Adrenal gland (tissue), 12 donors: Measurements from ENCODE around the gene HECTD1. TPM values are rescaled to one million over a fixed set of nuclear protein-coding genes. Genes with fewer than 3 reads are reported as not detected.
"Not testable (repeated sequence)": the region's sequence is repeated elsewhere in the genome, so short reads cannot be mapped to it uniquely, and the experiment has no call there.

Experiments used
- DNase-seq, 7 donors: peaks; one replicate each; pipeline ENCODE4 v3.0.0-alpha.2; 2019 to 2020
- H3K27ac ChIP-seq, 5 donors: fragments of 200-600 bp; sonication (generic) in 4 of 5; 1 replicate in 3 of 5; 2 replicates in 2 of 5; pipeline versions ENCODE4 v1.5.1 to v1.8.0; 2016 to 2020; ENCODE audit warnings: mild to moderate bottlenecking in 1 of 5
- H3K27me3 ChIP-seq: fragments of 200-600 bp; 2 replicates; pipeline ENCODE4 v1.8.0; 2021
- H3K36me3 ChIP-seq, 2 donors: fragments of 200-600 bp; replicated peaks in 1 of 2; 1 replicate in 1 of 2; 2 replicates in 1 of 2; pipeline versions ENCODE4 v1.5.1 to v1.8.0; 2018 to 2022
- H3K4me1 ChIP-seq, 2 donors: fragments of 200-600 bp; replicated peaks in 1 of 2; 1 replicate in 1 of 2; 2 replicates in 1 of 2; pipeline versions ENCODE4 v1.5.1 to v1.8.0; 2018 to 2021
- H3K4me3 ChIP-seq, 4 donors: fragments of 200-600 bp; sonication (generic) in 3 of 4; one replicate each; pipeline ENCODE4 v1.5.1; 2016 to 2018
- H3K9me3 ChIP-seq, 3 donors: fragments of 200-600 bp; sonication (generic) in 1 of 3; replicated peaks in 1 of 3; 1 replicate in 2 of 3; 2 replicates in 1 of 3; pipeline versions ENCODE4 v1.5.1 to v1.8.0; 2016 to 2021
- POLR2A ChIP-seq, 2 donors: fragments of 450-650 bp; IDR thresholded peaks; one replicate each; pipeline ENCODE4 v1.6.1; 2017; ENCODE audit warnings: antibody characterized with exemption in 2 of 2, mild to moderate bottlenecking in 2 of 2, moderate library complexity in 1 of 2
- WGBS, 4 donors: extraction: QIAGEN DNeasy Blood & Tissue Kit in 2 of 4; methylation state at CpG; one replicate each; pipeline versions ENCODE4 v1.1.5 to v1.1.7; 2013 to 2017; 5-methylcytosine and 5-hydroxymethylcytosine counted together
- intact Hi-C, 2 donors: fragments of 100-400 bp; cut with DNase I; formaldehyde crosslinking; loops; one replicate each; pipeline versions ENCODE4 v1.14.1 to v1.15.0; 2022 to 2023
- polyA plus RNA-seq, 3 donors: library from polyadenylated mRNA; stranded (reverse); fragments of 200-250 nt in 2 of 3; fragments of 350-450 nt in 1 of 3; fragmentation: Illumina TruSeq in 1 of 3; extraction: RNeasy Lipid Tissue Mini Kit (QIAGEN cat#74804) in 1 of 3; gene quantifications; one replicate each; pipeline ENCODE4 v1.2.3, GENCODE V29; 2013 to 2014
- total RNA-seq, 9 donors: library from RNA; depleted of rRNA in 4 of 9; stranded (reverse); fragments of >200 nt in 4 of 9; fragments of 120-200 nt in 1 of 9; fragmentation: NEBNext Ultra II Directional in 1 of 9; extraction: Animal tissue kit (Norgen Biotek cat#: 25700) in 1 of 9; gene quantifications; one replicate each; pipeline versions ENCODE4 v1.1.0 to v1.2.4, GENCODE V29; 2013 to 2023
- TF ChIP-seq, protein P1 (sequence below), 6 experiments: fragments of 450-650 bp in 4 of 6; fragments of 200-600 bp in 2 of 6; sonication (generic) in 1 of 6; IDR thresholded peaks; 1 replicate in 5 of 6; 2 replicates in 1 of 6; pipeline versions ENCODE4 v1.5.1 to v1.8.0; 2016 to 2021; ENCODE audit warnings: antibody characterized with exemption in 6 of 6, mild to moderate bottlenecking in 2 of 6, moderate library complexity in 1 of 6
- donor health status: healthy with polysubstance abuse.
- donor health status: Bipolar disorder and iron deficiency.
- donor health status: DM: yes; HTN: yes; CAD: no.
- donor health status: DM: no; HTN: no; CAD: no.
- donor health status: DM: no; HTN: no; CAD: no.
- donor health status: DM: yes; HTN: yes; CAD: no.

The HECTD1 gene
- total and polyA plus RNA-seq, 12 donors = 77.1 to 309 (median 185) TPM

- H3K27ac ChIP-seq = no peak overlapping the region
- intact Hi-C loops = no loop called here
- no peaks in the 10 kb centered on the region for H3K27me3 ChIP-seq
- H3K9me3 ChIP-seq = no peaks in the 10 kb centered on the region
- TF ChIP-seq POLR2A (IDR thresholded peaks at IDR 0.05) = no peak
- TF ChIP-seq, protein P1, sequence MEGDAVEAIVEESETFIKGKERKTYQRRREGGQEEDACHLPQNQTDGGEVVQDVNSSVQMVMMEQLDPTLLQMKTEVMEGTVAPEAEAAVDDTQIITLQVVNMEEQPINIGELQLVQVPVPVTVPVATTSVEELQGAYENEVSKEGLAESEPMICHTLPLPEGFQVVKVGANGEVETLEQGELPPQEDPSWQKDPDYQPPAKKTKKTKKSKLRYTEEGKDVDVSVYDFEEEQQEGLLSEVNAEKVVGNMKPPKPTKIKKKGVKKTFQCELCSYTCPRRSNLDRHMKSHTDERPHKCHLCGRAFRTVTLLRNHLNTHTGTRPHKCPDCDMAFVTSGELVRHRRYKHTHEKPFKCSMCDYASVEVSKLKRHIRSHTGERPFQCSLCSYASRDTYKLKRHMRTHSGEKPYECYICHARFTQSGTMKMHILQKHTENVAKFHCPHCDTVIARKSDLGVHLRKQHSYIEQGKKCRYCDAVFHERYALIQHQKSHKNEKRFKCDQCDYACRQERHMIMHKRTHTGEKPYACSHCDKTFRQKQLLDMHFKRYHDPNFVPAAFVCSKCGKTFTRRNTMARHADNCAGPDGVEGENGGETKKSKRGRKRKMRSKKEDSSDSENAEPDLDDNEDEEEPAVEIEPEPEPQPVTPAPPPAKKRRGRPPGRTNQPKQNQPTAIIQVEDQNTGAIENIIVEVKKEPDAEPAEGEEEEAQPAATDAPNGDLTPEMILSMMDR (IDR thresholded peaks at IDR 0.05) = no peak
- WGBS, 4 donors = 88 to 93% (median 90%) methylated on average over 11 of the region's 11 CpGs
- H3K4me3 ChIP-seq = no peak overlapping the region
- peaks cover 0 to 15% of the 10 kb centered on the region in 2 donors for H3K4me1 ChIP-seq
- H3K36me3 ChIP-seq = peaks cover 0 to 100% of the 10 kb centered on the region in 2 donors
- no peak for DNase-seq
Measured at GRCh38 chr14:31109257-31109656, 98.3 kb downstream of the HECTD1 start.

DNA sequence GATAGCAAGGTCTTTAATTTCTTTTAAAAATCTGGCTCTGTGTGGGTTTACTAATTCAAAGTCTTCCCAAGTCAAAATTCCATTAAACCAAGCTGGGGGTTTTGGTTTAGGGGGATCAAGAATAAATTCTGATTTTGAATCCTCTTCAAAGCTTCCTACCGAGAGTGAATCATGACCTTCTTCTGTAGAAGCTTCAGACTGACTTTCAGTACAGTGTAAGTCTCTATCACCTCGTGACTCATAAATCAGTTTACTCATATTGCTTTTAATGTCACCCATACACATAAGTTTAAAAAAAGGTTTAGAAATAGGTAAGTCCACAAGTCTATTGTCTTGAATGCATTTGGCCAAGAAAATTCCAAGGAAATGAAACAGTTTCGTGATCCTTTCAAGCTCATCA lies 100.8 kb downstream of the HECTD1 start:
- no peaks in the 10 kb centered on the region for H3K9me3 ChIP-seq

GRCh38 chr14:31097081-31097480 lies 110.5 kb downstream of the HECTD1 start:
- 93 to 100% (median 95%) methylated on average over 1 of the region's 1 CpG for WGBS, 4 donors
- Histone ChIP-seq H3K4me1 (peaks cover 0 to 2% of the 10 kb centered on the region in 2 donors), H3K27ac (no peak overlapping the region), H3K36me3 (peaks cover 0 to 49% of the 10 kb centered on the region in 2 donors), H3K4me3 (no peak overlapping the region), H3K9me3 (no peaks in the 10 kb centered on the region), H3K27me3 (no peaks in the 10 kb centered on the region)
- intact Hi-C loops = no loop called here
- TF ChIP-seq, protein P1 (IDR thresholded peaks at IDR 0.05) = no peak
- no peak for TF ChIP-seq POLR2A (IDR thresholded peaks at IDR 0.05)
- no peak for DNase-seq

More for the DNA sequence above, 100.8 kb downstream of the HECTD1 start:
- no peaks in the 10 kb centered on the region for H3K27me3 ChIP-seq
- H3K36me3 ChIP-seq = peaks cover 0 to 100% of the 10 kb centered on the region in 2 donors
- 56 to 59% (median 57%) methylated on average over 3 of the region's 3 CpGs for WGBS, 4 donors
- no peak overlapping the region for H3K4me3 ChIP-seq
- intact Hi-C loops = no loop called here
- DNase-seq = no peak
- H3K4me1 ChIP-seq = peaks cover 0 to 15% of the 10 kb centered on the region in 2 donors
- peak overlapping the region in 2 of 5 donors; percentile 28 to 30 for H3K27ac ChIP-seq
- peak in 1 of 2 donors; percentile 16 for TF ChIP-seq POLR2A (IDR thresholded peaks at IDR 0.05)
- TF ChIP-seq, protein P1 (IDR thresholded peaks at IDR 0.05) = no peak

GRCh38 chr14:31096255-31096654 lies 111.3 kb downstream of the HECTD1 start:
- no peak overlapping the region for H3K4me3 ChIP-seq
- WGBS, 4 donors = 95 to 99% (median 97%) methylated on average over 6 of the region's 6 CpGs
- H3K27me3 ChIP-seq = no peaks in the 10 kb centered on the region
- intact Hi-C loops = no loop called here
- H3K4me1 ChIP-seq = peaks cover 6 to 10% of the 10 kb centered on the region in 2 donors
- no peaks in the 10 kb centered on the region for H3K9me3 ChIP-seq
- no peak overlapping the region for H3K27ac ChIP-seq
- H3K36me3 ChIP-seq = peaks cover 0 to 41% of the 10 kb centered on the region in 2 donors
- no peak for DNase-seq
- no peak for TF ChIP-seq POLR2A (IDR thresholded peaks at IDR 0.05)
- TF ChIP-seq, protein P1 (IDR thresholded peaks at IDR 0.05) = no peak

DNA sequence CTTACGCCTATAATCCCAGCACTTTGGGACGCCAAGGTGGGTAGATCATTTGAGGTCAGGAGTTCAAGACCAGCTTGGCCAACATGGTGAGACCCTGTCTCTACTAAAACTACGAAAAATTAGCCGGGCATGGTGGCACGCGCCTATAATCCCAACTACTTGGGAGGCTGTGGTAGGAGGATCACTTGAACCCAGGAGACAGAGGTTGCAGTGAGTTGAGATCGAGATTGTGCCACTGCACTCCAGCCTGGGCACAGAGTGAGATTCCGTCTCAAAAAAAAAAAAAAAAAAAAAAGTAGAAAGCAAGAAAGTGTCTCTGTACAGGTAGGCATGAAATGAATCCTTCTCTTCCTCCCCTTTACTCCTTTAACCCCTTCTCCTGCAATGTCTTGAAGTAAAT lies 111.8 kb downstream of the HECTD1 start:
- WGBS, 4 donors = 95 to 98% (median 98%) methylated on average over 8 of the region's 8 CpGs

GRCh38 chr14:31093884-31094839 lies 113.4 kb downstream of the HECTD1 start:
- peaks cover 15 to 23% of the 10 kb centered on the region in 2 donors for H3K4me1 ChIP-seq
- H3K4me3 ChIP-seq, H3K9me3 ChIP-seq, intact Hi-C loops, DNase-seq, H3K27me3 ChIP-seq, H3K27ac ChIP-seq: not testable (repeated sequence)
- H3K36me3 ChIP-seq = peaks cover 0 to 20% of the 10 kb centered on the region in 2 donors
- WGBS, 4 donors = 85 to 93% (median 91%) methylated on average over 9 to 10 of the region's 10 CpGs

More for the DNA sequence above, 111.8 kb downstream of the HECTD1 start:
- H3K27ac ChIP-seq, H3K27me3 ChIP-seq, DNase-seq, H3K4me3 ChIP-seq, intact Hi-C loops, H3K9me3 ChIP-seq: not testable (repeated sequence)
- peaks cover 9 to 15% of the 10 kb centered on the region in 2 donors for H3K4me1 ChIP-seq
- peaks cover 0 to 37% of the 10 kb centered on the region in 2 donors for H3K36me3 ChIP-seq
